GM19468 (cell line): ENCODE data around the gene CDK14.

Experiments
- ATAC-seq: cut with Tn5 transposase; IDR thresholded peaks from one replicate; pipeline ENCODE4 v1.9.1; 2021; ENCODE audit warnings: mild to moderate bottlenecking, moderate library complexity, moderate number of reproducible peaks; ENCODE audit not compliant: unreplicated experiment; ENCODE audit errors: extremely low read depth

CDK14 gene

DNA sequence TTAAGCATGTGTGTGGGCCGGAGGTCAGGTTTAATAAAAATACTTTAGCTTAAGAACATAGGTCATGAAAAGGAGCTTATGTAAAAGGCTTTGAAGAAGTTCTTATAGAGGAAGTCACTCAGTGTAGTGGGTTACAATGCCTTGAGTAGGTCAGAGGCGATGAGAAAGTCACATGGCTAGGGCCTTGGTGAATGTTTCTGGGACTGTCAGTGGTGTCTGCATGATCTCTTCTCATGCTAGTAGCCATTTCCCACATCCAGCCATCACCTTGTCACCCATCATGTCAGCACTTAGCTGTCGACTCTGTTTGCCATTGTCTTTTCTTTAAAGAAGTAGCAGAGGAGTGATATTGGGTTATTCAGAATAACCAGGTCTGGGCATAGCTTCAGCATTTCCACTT lies 236.6 kb downstream of the CDK14 start:
- no peak for ATAC-seq

- no peak for ATAC-seq
Measured at GRCh38 chr7:90833443-90833842, 237.3 kb downstream of the CDK14 start.

GRCh38 chr7:90834771-90835170 lies 238.7 kb downstream of the CDK14 start:
- ATAC-seq: no peak

- ATAC-seq: no peak
Measured at GRCh38 chr7:90835861-90836260, 239.7 kb downstream of the CDK14 start.

GRCh38 chr7:90836937-90837336 lies 240.8 kb downstream of the CDK14 start:
- ATAC-seq: no peak

DNA sequence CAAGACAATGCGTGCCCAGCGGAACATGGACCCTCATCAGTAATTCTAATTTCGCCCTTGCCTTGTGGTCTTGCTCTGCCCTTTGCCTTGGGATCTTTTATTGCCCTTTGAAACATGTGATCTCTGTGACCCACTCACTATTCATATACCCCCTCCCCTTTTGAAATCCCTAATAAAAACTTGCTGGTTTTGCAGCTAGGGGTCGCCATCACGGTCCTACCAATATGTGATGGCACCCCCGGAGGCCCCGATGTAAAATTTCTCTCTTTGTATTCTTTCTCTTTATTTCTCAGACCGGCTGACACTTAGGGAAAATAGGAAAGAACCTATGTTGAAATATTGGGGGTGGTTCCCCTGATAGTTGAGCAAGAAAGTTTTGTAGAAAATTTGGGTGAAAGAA lies 242.7 kb downstream of the CDK14 start:
- ATAC-seq: no peak

GRCh38 chr7:90839316-90839715 lies 243.2 kb downstream of the CDK14 start:
- no peak for ATAC-seq

GRCh38 chr7:90839727-90840291 lies 243.7 kb downstream of the CDK14 start:
- no peak for ATAC-seq

- no peak for ATAC-seq
Measured at GRCh38 chr7:90841759-90842429, 245.8 kb downstream of the CDK14 start.

GRCh38 chr7:90842430-90842788 lies 246.3 kb downstream of the CDK14 start:
- no peak for ATAC-seq

GRCh38 chr7:90843472-90843871 lies 247.4 kb downstream of the CDK14 start:
- ATAC-seq: no peak

DNA sequence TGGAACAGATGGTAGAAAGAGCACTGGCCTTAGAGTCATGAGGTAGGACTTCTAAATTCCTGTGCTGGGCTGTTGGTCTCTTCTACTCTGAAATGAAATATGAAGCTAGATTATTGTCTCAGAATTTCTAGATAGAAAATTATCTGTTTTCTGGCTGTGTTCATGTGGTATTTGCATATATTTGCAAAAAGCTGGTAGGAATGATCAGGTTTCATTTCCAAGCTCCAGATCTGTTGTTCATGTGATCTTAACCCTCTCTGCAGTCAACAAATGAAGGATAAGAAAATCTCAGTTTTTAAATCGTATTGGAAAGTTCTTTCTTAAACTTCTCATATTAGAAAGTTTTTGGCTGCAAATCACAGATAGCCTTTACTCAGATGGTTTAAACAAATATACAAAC lies 248.3 kb downstream of the CDK14 start:
- no peak for ATAC-seq

GRCh38 chr7:90846192-90846591 lies 250.1 kb downstream of the CDK14 start:
- ATAC-seq: no peak

- no peak for ATAC-seq
Measured at GRCh38 chr7:90850066-90850465, 253.9 kb downstream of the CDK14 start.

DNA sequence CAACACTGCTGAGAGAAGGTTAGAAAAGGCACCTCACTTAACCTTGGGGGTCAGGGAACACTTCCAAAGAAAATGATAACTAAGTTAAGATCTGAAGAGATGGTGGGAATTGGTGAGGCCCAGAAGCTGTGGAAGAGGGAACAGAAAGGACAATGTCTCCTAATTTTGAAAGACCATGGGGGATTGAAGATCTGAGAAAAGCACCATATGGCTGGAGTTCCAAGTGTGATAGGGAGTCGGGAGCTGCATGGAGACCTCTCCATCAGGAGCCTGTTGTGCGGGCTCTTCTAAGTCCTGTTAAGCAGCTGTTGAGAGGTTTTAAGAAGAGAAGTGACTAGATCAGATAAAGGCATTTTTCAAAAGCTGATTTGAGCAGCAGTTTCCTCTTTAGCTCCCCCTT lies 254.3 kb downstream of the CDK14 start:
- no peak for ATAC-seq

GRCh38 chr7:90853205-90853604 lies 257.1 kb downstream of the CDK14 start:
- no peak for ATAC-seq

- ATAC-seq: no peak
Measured at GRCh38 chr7:90856351-90857070, 260.4 kb downstream of the CDK14 start.

DNA sequence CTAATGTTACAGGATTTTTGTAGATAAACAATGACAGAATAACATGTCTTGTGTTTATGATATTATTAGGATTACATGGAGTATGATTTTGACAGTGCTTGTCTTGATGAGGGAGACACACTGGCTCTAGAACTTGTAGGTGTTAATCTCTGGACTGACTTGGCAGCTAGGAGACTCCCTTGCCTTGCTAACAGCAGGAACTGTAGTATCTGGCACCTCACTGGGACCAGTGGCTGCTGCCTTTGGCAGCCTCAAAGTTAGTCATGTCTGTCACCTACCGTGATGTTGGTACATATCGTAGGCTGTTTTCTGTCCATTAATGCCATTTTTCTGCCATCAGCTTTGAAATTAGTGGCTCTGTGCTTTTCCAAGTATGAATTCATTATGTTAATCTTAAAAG lies 261.5 kb downstream of the CDK14 start:
- no peak for ATAC-seq

GRCh38 chr7:90858546-90858945 lies 262.4 kb downstream of the CDK14 start:
- ATAC-seq: no peak

DNA sequence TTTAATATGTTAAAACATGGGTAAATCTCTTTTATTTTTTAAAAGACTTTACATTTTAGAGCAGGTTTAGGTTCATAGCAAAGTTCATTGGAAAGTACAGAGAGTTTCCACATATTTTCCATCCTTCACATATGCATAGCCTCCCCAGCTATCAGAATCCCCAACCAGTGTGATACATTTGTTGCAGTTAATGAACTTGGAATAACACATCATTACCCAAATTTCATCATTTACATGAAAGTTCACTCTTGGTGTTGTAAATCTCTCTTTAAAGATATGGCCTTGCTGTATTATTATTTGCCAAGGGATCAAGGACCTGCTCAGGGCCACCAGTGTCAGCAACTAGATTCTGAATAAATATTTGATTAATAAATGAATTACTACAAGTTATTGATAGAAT lies 263.4 kb downstream of the CDK14 start:
- ATAC-seq: no peak

DNA sequence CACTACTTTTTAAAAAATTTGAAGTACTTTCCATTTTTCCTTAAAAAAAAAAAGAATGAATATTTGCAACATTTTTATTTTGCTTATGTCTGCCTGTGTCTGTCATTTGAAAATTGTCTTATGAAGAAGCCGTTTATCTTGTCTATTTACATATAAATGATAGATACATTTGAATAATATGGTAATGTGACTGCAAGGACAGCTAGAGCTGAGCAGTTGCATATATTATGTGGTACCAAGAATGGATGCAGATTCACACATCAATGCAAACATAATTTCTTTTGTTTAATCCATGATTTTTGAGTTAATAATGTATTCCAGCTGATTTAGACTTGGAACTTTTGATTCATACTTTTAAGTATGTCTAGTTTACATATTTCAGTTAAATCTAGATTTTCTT lies 268.0 kb downstream of the CDK14 start:
- no peak for ATAC-seq

- no peak for ATAC-seq
Measured at GRCh38 chr7:90869335-90869734, 273.2 kb downstream of the CDK14 start.
